TTC549 (cell line): ENCODE measurements around the gene PDGFD.
"Not testable (repeated sequence)": the region's sequence is repeated elsewhere in the genome, so short reads cannot be mapped to it uniquely, and the experiment has no call there.

Source experiments
- FAIRE-seq: peaks from 2 replicates; lab custom pipeline; 2012; peaks lifted over from hg19 to GRCh38; lab: Jason Lieb, UNC

Gene PDGFD

GRCh38 chr11:104053743-104054478 lies 110.0 kb downstream of the PDGFD start:
- no peak for FAIRE-seq

- no peak for FAIRE-seq
Observed at GRCh38 chr11:104051778-104052177, 112.2 kb downstream of the PDGFD start.

- FAIRE-seq, result no peak
Observed at GRCh38 chr11:104049116-104049515, 114.8 kb downstream of the PDGFD start.

GRCh38 chr11:104046858-104047257 lies 117.1 kb downstream of the PDGFD start:
- FAIRE-seq, result not testable (repeated sequence)

GRCh38 chr11:104046331-104046730 lies 117.6 kb downstream of the PDGFD start:
- no peak for FAIRE-seq

- no peak for FAIRE-seq
Observed at GRCh38 chr11:104043678-104044239, 120.2 kb downstream of the PDGFD start.

- FAIRE-seq, result no peak
Observed at GRCh38 chr11:104043142-104043541, 120.8 kb downstream of the PDGFD start.

- FAIRE-seq, result no peak
Observed at GRCh38 chr11:104041792-104042191, 122.2 kb downstream of the PDGFD start.

GRCh38 chr11:104036995-104037394 lies 127.0 kb downstream of the PDGFD start:
- no peak for FAIRE-seq

- FAIRE-seq, result no peak
Observed at GRCh38 chr11:104036588-104036987, 127.4 kb downstream of the PDGFD start, which contains the start of gene DDI1. Gene DDI1, plus strand, starts transcription at chr11:104036640. Its CDS starts 183 bp downstream, at chr11:104036823.

GRCh38 chr11:104033561-104033960 lies 130.4 kb downstream of the PDGFD start:
- no peak for FAIRE-seq

- FAIRE-seq, result no peak
Observed at GRCh38 chr11:104033134-104033533, 130.8 kb downstream of the PDGFD start.

GRCh38 chr11:104028476-104029263 lies 135.3 kb downstream of the PDGFD start:
- no peak for FAIRE-seq

GRCh38 chr11:104024572-104024971 lies 139.4 kb downstream of the PDGFD start:
- no peak for FAIRE-seq

- no peak for FAIRE-seq
Observed at GRCh38 chr11:104015649-104016415, 148.1 kb downstream of the PDGFD start.

- FAIRE-seq, result no peak
Observed at GRCh38 chr11:104011044-104011443, 152.9 kb downstream of the PDGFD start.

- FAIRE-seq, result no peak
Observed at GRCh38 chr11:104009744-104010143, 154.2 kb downstream of the PDGFD start.

GRCh38 chr11:104005234-104005855 lies 158.6 kb downstream of the PDGFD start:
- FAIRE-seq, result no peak

- no peak for FAIRE-seq
Observed at GRCh38 chr11:104003491-104003890, 160.5 kb downstream of the PDGFD start.

GRCh38 chr11:104001561-104002056 lies 162.3 kb downstream of the PDGFD start:
- no peak for FAIRE-seq

GRCh38 chr11:104000798-104001197 lies 163.1 kb downstream of the PDGFD start:
- FAIRE-seq, result no peak
